Renal pelvis (tissue), 4 donors: ENCODE results near the gene VGLL3. TPM values are rescaled to one million over a fixed set of nuclear protein-coding genes. Genes with fewer than 3 reads are reported as not detected.

Experiments used
- DNase-seq: peaks from one replicate; pipeline ENCODE4 v3.0.0-alpha.2; 2013
- polyA plus RNA-seq, 3 donors: library from polyadenylated mRNA; unstranded; fragments of 120-200 nt; gene quantifications; one replicate each; pipeline ENCODE4 v1.2.1, GENCODE V29; 2013; ENCODE audit not compliant: insufficient read length in 3 of 3

VGLL3 gene
- polyA plus RNA-seq, 3 donors: 4.4 to 5.5 (median 4.8) TPM

- no peak for DNase-seq
Observed at GRCh38 chr3:86954226-86954625, 36.7 kb downstream of the VGLL3 start.

- no peak for DNase-seq
Observed at GRCh38 chr3:86951322-86951721, 39.6 kb downstream of the VGLL3 start.

GRCh38 chr3:86950717-86951116 is 40.2 kb downstream of the VGLL3 start:
- no peak for DNase-seq

DNA sequence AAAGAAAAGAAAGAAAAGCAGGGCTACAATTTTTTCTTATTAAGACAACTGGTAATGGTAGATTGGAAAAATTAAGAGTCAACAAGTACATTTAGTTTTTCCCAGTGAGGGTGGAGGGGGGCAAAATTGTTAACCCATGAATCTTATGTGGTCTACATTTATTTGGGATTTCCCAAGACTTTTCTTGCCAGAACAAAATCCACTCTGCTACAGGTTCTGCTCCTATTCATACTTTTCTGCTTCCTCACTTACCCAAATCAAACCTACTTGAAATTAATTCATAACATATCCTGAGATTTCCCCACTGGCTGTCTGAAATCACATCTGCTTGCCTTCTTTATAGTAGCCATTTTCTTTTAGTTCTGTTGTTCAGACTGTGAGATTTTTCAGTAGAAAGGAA is 41.1 kb downstream of the VGLL3 start:
- no peak for DNase-seq

GRCh38 chr3:86948822-86949221 is 42.1 kb downstream of the VGLL3 start:
- DNase-seq: no peak

- DNase-seq: no peak
Observed at GRCh38 chr3:86942206-86942605, 48.7 kb downstream of the VGLL3 start.

- no peak for DNase-seq
Observed at GRCh38 chr3:86938416-86939105, 52.4 kb downstream of the VGLL3 start.

GRCh38 chr3:86937306-86937791 is 53.6 kb downstream of the VGLL3 start:
- DNase-seq: no peak

GRCh38 chr3:86934851-86935250 is 56.1 kb downstream of the VGLL3 start:
- DNase-seq: no peak

DNA sequence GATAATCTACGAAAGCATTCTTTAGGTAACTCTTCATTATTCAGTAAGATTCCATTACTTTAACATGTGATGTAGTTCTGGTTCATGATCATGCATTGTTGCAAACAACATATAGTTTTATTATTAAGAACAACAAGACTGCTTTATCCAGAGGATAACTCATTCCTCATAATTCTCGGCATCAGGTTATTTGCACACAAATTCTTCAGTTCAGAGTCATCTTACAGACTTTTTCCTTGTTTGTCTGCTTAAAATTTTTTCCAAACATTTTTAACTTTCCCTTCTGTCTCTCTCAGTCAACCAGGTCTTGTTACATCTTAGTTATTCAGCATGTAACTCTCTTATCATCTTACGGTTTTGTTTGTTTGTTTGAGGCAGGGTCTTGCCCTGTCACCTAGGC is 60.1 kb downstream of the VGLL3 start:
- no peak for DNase-seq

GRCh38 chr3:86930181-86930580 is 60.8 kb downstream of the VGLL3 start:
- no peak for DNase-seq

- DNase-seq: no peak
Observed at GRCh38 chr3:86929046-86929445, 61.9 kb downstream of the VGLL3 start.

GRCh38 chr3:86923071-86923491 is 67.9 kb downstream of the VGLL3 start:
- DNase-seq: no peak

- DNase-seq: no peak
Observed at GRCh38 chr3:86921971-86922680, 68.8 kb downstream of the VGLL3 start.

GRCh38 chr3:86914670-86915069 is 76.3 kb downstream of the VGLL3 start:
- DNase-seq: no peak

DNA sequence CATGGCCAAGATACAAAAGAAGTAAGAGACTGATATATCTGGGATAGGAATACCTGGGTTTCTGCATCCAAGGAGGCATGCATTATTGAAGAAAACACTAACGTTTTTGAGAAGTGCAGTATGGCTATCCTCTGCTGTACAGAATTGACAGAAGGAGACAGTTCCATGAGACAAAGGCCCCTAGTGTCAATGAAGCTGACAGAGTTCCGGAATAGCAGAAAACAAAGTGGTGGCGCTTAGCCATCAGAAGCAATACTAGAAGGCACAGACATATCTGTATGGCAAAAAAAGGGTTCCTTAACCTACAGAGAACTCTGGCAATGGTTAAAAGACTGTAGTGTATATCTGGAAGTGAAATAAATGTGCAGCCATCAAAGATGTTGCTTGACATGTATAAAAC is 77.8 kb downstream of the VGLL3 start:
- DNase-seq: no peak

GRCh38 chr3:86895202-86895601 is 95.7 kb downstream of the VGLL3 start:
- no peak for DNase-seq

GRCh38 chr3:86890741-86891396 is 100.1 kb downstream of the VGLL3 start:
- no peak for DNase-seq

Other genes with a start within 250 kb of the VGLL3 start
- gene CHMP2B, start 236.2 kb upstream of the VGLL3 start, polyA plus RNA-seq: 10 to 100 TPM; 51.9 to 56.0 (median 52.8) TPM